Progenitor cell of endocrine pancreas (in vitro differentiated cells): ENCODE results near the gene KCNQ5. TPM values are rescaled to one million over a fixed set of nuclear protein-coding genes. Genes with fewer than 3 reads are reported as not detected.

Experiments used
- DNase-seq: peaks from one replicate; pipeline ENCODE4 v3.0.0; 2021; ENCODE audit warnings: low spot score; ENCODE audit not compliant: unreplicated experiment
- H3K27ac Mint-ChIP-seq: 2 replicates; pipeline ENCODE4 v1.8.0; 2021; ENCODE audit warnings: mild to moderate bottlenecking, moderate library complexity, mixed read lengths
- H3K27me3 Mint-ChIP-seq: 2 replicates; pipeline ENCODE4 v1.8.0; 2021; ENCODE audit warnings: mixed read lengths
- H3K36me3 Mint-ChIP-seq: 2 replicates; pipeline ENCODE4 v1.8.0; 2022; ENCODE audit warnings: mixed read lengths; ENCODE audit not compliant: insufficient read depth
- H3K4me1 Mint-ChIP-seq: 2 replicates; pipeline ENCODE4 v1.8.0; 2021; ENCODE audit warnings: low read depth, mixed read lengths
- H3K4me3 Mint-ChIP-seq: 2 replicates; pipeline ENCODE4 v1.8.0; 2021; ENCODE audit warnings: low read depth, mild to moderate bottlenecking, moderate library complexity, mixed read lengths
- H3K9me3 Mint-ChIP-seq: 2 replicates; pipeline ENCODE4 v1.8.0; 2021; ENCODE audit warnings: low read depth, mixed read lengths
- CTCF ChIP-seq: fragments of 200-600 bp; sonication (generic); IDR thresholded peaks from one replicate; pipeline ENCODE4 v1.5.0; 2021; ENCODE audit warnings: antibody characterized with exemption, mild to moderate bottlenecking; ENCODE audit not compliant: unreplicated experiment
- total RNA-seq: library from RNA; stranded (reverse); gene quantifications from 2 replicates; pipeline ENCODE4 v1.2.1, GENCODE V29; 2021

KCNQ5 gene
- total RNA-seq, 1 donor from 2014 or later, result 1.0 TPM

GRCh38 chr6:73076211-73076954 lies 454.5 kb downstream of the KCNQ5 start:
- Mint-ChIP-seq H3K27me3 (no peaks in the 10 kb centered on the region), H3K27ac (no peak overlapping the region), H3K4me1 (peaks cover 13% of the 10 kb centered on the region), H3K36me3 (no peaks in the 10 kb centered on the region), H3K4me3 (no peak overlapping the region), H3K9me3 (no peaks in the 10 kb centered on the region)
- no peak for TF ChIP-seq CTCF
- no peak for DNase-seq

GRCh38 chr6:73078333-73078862 lies 456.5 kb downstream of the KCNQ5 start:
- Mint-ChIP-seq H3K4me3 (no peak overlapping the region), H3K27me3 (no peaks in the 10 kb centered on the region), H3K36me3 (no peaks in the 10 kb centered on the region), H3K4me1 (peaks cover 10% of the 10 kb centered on the region), H3K27ac (no peak overlapping the region), H3K9me3 (no peaks in the 10 kb centered on the region)
- TF ChIP-seq CTCF, result no peak
- no peak for DNase-seq

GRCh38 chr6:73078908-73079610 lies 457.2 kb downstream of the KCNQ5 start:
- Mint-ChIP-seq H3K27me3 (no peaks in the 10 kb centered on the region), H3K27ac (no peak overlapping the region), H3K4me3 (no peak overlapping the region)

GRCh38 chr6:73079611-73079955 lies 457.7 kb downstream of the KCNQ5 start:
- H3K4me3 Mint-ChIP-seq, result no peak overlapping the region
- H3K27ac Mint-ChIP-seq, result no peak overlapping the region
- no peaks in the 10 kb centered on the region for H3K27me3 Mint-ChIP-seq

More at GRCh38 chr6:73078908-73079610, 457.2 kb downstream of the KCNQ5 start:
- TF ChIP-seq CTCF, result no peak
- Mint-ChIP-seq H3K36me3 (no peaks in the 10 kb centered on the region), H3K4me1 (peaks cover 10% of the 10 kb centered on the region), H3K9me3 (no peaks in the 10 kb centered on the region)
- DNase-seq, result no peak

More at GRCh38 chr6:73079611-73079955, 457.7 kb downstream of the KCNQ5 start:
- no peak for TF ChIP-seq CTCF
- Mint-ChIP-seq H3K36me3 (no peaks in the 10 kb centered on the region), H3K9me3 (no peaks in the 10 kb centered on the region), H3K4me1 (peaks cover 10% of the 10 kb centered on the region)
- DNase-seq, result no peak
